Prostate gland (tissue), 2 donors: ENCODE results near the gene STUB1. TPM values are rescaled to one million over a fixed set of nuclear protein-coding genes. Genes with fewer than 3 reads are reported as not detected.
A peak's percentile ranks its signal among the peaks of the same experiment; 100 is the strongest.

ENCODE experiments used
- DNase-seq: peaks from one replicate; pipeline ENCODE4 v3.0.0-alpha.2; 2019; ENCODE audit warnings: low spot score
- H3K27ac ChIP-seq, 2 donors: fragments of 200-600 bp; sonication (generic); 2 replicates each; pipeline ENCODE4 v1.5.1; 2017 to 2019
- H3K27me3 ChIP-seq: fragments of 200-600 bp; sonication (generic); replicated peaks from 2 replicates; pipeline ENCODE4 v1.5.1; 2019; ENCODE audit not compliant: insufficient read depth
- H3K36me3 ChIP-seq, 2 donors: fragments of 200-600 bp; sonication (generic); 1 replicate in 1 of 2; 2 replicates in 1 of 2; pipeline versions ENCODE4 v1.5.1 to v1.8.1; 2017 to 2019
- H3K4me1 ChIP-seq: fragments of 200-600 bp; sonication (generic); replicated peaks from 2 replicates; pipeline ENCODE4 v1.5.1; 2019
- H3K4me3 ChIP-seq, 2 donors: fragments of 200-600 bp; sonication (generic); 2 replicates each; pipeline ENCODE4 v1.5.1; 2017 to 2019
- H3K9me3 ChIP-seq: fragments of 200-600 bp; sonication (generic); 2 replicates; pipeline ENCODE4 v1.5.1; 2017
- POLR2A ChIP-seq: fragments of 450-650 bp; IDR thresholded peaks from one replicate; pipeline ENCODE4 v1.6.1; 2016; ENCODE audit warnings: antibody characterized with exemption, mild to moderate bottlenecking
- POLR2AphosphoS5 ChIP-seq: sonication (generic); formaldehyde crosslinking; IDR thresholded peaks from one replicate; pipeline ENCODE4 v1.6.1; 2017; ENCODE audit warnings: antibody characterized with exemption
- WGBS: methylation state at CpG from one replicate; pipeline ENCODE4 v1.1.5; 2018; 5-methylcytosine and 5-hydroxymethylcytosine counted together
- intact Hi-C: fragments of 100-400 bp; cut with DNase I; formaldehyde crosslinking; loops from one replicate; pipeline ENCODE4 v1.14.2; 2022
- total RNA-seq, 2 donors: library from RNA; depleted of rRNA; stranded (reverse); fragments of >200 nt; gene quantifications; one replicate each; pipeline ENCODE4 v1.1.0, GENCODE V29; 2016
- TF ChIP-seq, protein P1 (sequence below), 4 experiments: fragments of 200-600 bp in 2 of 4; fragments of 450-650 bp in 2 of 4; sonication (generic) in 2 of 4; IDR thresholded peaks; 1 replicate in 3 of 4; 2 replicates in 1 of 4; pipeline ENCODE4 v1.5.1; 2016 to 2019; ENCODE audit warnings: antibody characterized with exemption in 4 of 4, mild to moderate bottlenecking in 2 of 4, moderate library complexity in 2 of 4

Gene STUB1
- total RNA-seq, 2 donors from 2014 or later = 173 to 255 TPM

DNA sequence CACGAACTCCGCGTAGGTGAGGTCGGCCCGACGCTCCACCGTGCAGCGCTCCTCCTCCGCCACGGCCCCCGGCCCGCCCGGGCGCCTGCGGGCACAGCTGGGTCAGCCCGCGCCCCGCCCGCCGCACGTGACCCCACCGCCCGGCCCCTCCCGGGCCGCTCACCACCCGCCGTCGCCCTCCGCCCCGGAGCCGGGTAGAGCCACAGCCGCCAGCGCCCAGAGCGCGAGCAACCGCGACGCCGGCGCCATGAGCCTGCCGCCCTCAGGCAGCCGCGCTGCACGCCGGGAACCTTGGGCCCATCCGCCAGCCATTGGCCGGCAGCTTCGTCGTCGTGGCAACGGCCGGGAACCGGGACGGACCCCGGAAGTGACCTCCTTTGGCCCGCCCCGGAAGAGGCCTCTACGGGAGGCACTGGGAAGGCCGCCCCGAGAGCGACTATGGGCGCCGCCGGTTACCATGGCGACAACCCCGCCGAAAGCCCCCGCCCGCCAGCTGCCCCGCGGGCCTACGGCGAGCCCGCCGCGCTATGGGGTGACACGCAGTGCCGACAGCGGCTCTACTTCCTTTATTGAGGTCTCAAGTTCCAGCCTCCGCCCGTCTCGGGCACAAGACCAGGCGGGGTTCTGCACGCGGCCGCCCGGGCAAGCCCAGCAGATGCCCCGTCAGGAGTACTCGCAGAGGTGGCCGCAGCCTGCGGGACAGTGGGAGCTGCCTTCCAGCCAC, 4.0 kb downstream of the STUB1 start, which contains the start of gene JMJD8:
Gene JMJD8 (minus strand): TSS at position 264 of the 724 bp plus-strand sequence. CDS start 15 bp downstream, at position 249.
- TF ChIP-seq POLR2AphosphoS5 = peak; percentile 98
- TF ChIP-seq, protein P1, sequence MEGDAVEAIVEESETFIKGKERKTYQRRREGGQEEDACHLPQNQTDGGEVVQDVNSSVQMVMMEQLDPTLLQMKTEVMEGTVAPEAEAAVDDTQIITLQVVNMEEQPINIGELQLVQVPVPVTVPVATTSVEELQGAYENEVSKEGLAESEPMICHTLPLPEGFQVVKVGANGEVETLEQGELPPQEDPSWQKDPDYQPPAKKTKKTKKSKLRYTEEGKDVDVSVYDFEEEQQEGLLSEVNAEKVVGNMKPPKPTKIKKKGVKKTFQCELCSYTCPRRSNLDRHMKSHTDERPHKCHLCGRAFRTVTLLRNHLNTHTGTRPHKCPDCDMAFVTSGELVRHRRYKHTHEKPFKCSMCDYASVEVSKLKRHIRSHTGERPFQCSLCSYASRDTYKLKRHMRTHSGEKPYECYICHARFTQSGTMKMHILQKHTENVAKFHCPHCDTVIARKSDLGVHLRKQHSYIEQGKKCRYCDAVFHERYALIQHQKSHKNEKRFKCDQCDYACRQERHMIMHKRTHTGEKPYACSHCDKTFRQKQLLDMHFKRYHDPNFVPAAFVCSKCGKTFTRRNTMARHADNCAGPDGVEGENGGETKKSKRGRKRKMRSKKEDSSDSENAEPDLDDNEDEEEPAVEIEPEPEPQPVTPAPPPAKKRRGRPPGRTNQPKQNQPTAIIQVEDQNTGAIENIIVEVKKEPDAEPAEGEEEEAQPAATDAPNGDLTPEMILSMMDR (IDR thresholded peaks at IDR 0.05) = peak in 2 of 4 experiments; percentile 23 to 26
- TF ChIP-seq POLR2A = peak; percentile 39
- Histone ChIP-seq H3K9me3 (no peaks in the 10 kb centered on the region), H3K36me3 (peaks cover 7 to 10% of the 10 kb centered on the region in 2 donors), H3K27me3 (no peaks in the 10 kb centered on the region), H3K4me3 (peak within 1 kb of the TSS; percentile 52 to 77), H3K27ac (peak within 1 kb of the TSS; percentile 74 to 76), H3K4me1 (peaks cover 25% of the 10 kb centered on the region)
- 1% methylated on average over 44 of the region's 91 CpGs for WGBS
- DNase-seq = peak; percentile 96
- intact Hi-C loops = no loop called here

DNA sequence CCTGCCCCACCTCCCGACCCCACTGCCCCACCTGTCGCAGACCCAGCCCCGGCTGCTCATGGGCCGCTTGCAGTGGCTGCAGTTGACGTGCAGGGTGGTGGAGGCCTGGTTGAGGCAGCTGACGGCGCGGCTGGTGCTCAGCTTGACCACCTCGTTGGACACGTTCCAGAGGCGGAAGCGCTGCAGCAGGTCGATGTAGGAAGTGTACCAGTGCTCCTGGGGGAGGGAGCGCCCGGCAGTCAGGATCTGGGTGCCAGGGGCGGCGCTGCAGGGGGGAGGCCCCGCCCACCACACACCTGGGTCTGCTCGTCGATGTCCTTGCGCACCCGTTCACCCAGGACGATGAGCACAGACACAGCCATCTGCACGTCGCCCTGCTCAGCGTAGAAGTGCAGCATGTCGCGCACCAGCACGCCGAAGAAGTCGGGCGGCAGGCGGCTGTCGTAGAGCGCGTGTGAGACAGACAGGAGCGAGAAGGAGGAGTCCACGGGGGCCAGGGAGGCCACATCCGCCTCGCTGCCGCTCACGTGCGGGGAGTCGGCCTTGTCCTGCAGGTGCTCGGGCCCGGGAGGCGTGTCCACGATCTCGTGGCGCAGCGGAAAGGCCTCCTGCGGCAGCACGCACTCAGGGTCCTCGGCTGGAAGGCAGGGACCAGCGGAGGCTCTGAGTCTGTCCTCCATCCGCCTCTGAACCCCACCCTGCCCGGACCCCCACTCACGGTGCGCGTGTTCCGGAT, 4.9 kb downstream of the STUB1 start:
- no peak for DNase-seq
- peak overlapping the region; percentile 74 to 76 for H3K27ac ChIP-seq
- 91% methylated on average over 61 of the region's 61 CpGs for WGBS
- H3K27me3 ChIP-seq = no peaks in the 10 kb centered on the region
- intact Hi-C loops = no loop called here
- peak overlapping the region; percentile 52 to 77 for H3K4me3 ChIP-seq
- H3K9me3 ChIP-seq = no peaks in the 10 kb centered on the region
- H3K36me3 ChIP-seq = peaks cover 7 to 10% of the 10 kb centered on the region in 2 donors
- H3K4me1 ChIP-seq = peaks cover 29% of the 10 kb centered on the region
- TF ChIP-seq, protein P1 (IDR thresholded peaks at IDR 0.05) = no peak
- TF ChIP-seq POLR2AphosphoS5 (no peak), POLR2A (no peak)

DNA sequence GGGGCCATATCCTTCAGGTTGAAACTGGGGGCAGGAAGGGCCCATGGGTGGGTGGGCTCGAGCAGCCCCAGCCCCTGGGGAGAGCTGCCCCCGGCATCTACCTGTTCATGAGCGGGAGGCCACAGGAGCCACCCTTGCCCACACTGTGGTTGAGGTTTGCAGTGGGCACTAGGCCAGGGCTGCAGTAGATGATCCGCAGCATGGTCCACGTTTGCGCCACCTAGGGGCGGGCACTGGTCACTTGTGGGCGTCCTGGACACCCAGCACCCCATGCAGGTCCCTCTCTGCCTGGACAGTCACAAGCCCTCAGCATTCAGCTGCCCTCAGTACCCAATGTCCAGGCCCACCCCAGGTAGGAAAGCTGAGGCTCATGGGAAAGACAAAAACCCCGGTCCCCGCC, 5.8 kb downstream of the STUB1 start:
- Histone ChIP-seq H3K27ac (no peak overlapping the region), H3K4me3 (no peak overlapping the region), H3K27me3 (no peaks in the 10 kb centered on the region), H3K9me3 (no peaks in the 10 kb centered on the region), H3K4me1 (peaks cover 28% of the 10 kb centered on the region), H3K36me3 (peaks cover 7 to 10% of the 10 kb centered on the region in 2 donors)
- intact Hi-C loops = no loop called here
- TF ChIP-seq, protein P1 (IDR thresholded peaks at IDR 0.05) = peak in 2 of 4 experiments; percentile 32 to 41
- TF ChIP-seq POLR2AphosphoS5 = no peak
- 75% methylated on average over 7 of the region's 10 CpGs for WGBS
- no peak for DNase-seq

DNA sequence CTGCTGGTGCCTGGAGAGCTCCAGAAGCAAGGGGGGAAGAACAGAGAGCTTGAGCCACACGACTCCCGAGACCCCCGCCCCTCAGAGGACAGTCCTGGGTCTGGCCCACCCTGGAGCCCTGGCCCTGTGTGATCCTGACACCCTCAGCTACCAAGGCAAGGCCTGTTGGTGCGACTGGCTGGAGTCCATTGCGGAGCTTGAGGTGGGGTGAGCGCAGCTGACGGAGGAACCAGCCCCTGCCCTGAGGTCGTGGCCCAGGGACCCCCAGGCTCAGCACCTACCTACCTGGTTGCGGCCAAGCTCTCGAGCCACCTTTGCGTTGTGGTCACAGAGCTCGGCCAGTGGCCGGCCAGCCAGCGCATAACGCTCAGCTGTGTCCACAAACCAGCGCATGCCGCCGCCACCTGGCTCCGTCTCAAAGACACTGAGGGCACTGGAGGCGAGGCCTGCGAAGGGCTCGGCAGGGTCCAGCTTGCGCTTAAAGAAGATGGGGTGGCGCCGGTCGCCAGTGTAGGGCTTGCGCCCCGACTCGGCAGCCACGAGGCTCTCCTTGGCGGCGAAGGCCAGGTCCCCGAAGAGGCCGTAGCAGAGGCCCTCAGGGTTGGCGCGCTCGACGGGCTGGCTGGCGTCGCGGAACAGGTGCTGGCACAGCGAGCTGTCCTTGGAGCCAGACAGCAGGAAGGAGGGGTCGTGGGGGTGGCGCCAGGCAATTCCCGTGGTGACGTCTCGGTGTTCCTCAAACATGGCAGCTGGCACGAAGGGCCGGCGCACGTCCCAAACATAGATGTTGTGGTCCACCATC, 6.5 kb downstream of the STUB1 start:
- TF ChIP-seq POLR2A (no peak), POLR2AphosphoS5 (no peak)
- TF ChIP-seq, protein P1 (IDR thresholded peaks at IDR 0.05) = no peak
- no peaks in the 10 kb centered on the region for H3K27me3 ChIP-seq
- intact Hi-C loops = no loop called here
- H3K9me3 ChIP-seq = no peaks in the 10 kb centered on the region
- DNase-seq = no peak
- no peak overlapping the region for H3K4me3 ChIP-seq
- H3K36me3 ChIP-seq = peaks cover 7 to 10% of the 10 kb centered on the region in 2 donors
- peaks cover 23% of the 10 kb centered on the region for H3K4me1 ChIP-seq
- WGBS = 90% methylated on average over 42 of the region's 51 CpGs
- no peak overlapping the region for H3K27ac ChIP-seq
